ENCODE data around the gene ASPN. TPM values are rescaled to one million over a fixed set of nuclear protein-coding genes. Genes with fewer than 3 reads are reported as not detected.

Gene ASPN
- total and polyA plus RNA-seq, 2 of the 13 experiments (the other 11 are each of a cell fraction or from before 2014, with no cell fraction given) = not detected

DNA sequence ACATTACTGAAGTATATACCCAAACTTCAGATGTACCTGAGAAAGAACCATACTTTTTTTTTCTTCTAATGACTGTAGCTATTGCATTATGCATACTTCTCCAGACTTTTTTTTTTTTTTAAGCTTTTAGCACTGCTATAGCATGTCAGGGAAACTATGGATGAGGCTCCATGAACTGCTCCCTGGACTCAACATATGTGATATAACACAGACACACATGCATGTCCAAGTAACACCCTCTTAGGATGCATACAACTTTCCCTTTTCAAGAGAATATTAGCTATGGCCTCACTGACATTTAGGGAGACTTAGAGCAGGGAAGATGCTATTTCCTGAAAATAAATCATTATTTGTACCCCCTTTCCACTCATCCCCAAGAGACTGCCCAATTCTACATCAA lies 499 bp upstream of the ASPN start (continued):
- TF ChIP-seq, protein P1, sequence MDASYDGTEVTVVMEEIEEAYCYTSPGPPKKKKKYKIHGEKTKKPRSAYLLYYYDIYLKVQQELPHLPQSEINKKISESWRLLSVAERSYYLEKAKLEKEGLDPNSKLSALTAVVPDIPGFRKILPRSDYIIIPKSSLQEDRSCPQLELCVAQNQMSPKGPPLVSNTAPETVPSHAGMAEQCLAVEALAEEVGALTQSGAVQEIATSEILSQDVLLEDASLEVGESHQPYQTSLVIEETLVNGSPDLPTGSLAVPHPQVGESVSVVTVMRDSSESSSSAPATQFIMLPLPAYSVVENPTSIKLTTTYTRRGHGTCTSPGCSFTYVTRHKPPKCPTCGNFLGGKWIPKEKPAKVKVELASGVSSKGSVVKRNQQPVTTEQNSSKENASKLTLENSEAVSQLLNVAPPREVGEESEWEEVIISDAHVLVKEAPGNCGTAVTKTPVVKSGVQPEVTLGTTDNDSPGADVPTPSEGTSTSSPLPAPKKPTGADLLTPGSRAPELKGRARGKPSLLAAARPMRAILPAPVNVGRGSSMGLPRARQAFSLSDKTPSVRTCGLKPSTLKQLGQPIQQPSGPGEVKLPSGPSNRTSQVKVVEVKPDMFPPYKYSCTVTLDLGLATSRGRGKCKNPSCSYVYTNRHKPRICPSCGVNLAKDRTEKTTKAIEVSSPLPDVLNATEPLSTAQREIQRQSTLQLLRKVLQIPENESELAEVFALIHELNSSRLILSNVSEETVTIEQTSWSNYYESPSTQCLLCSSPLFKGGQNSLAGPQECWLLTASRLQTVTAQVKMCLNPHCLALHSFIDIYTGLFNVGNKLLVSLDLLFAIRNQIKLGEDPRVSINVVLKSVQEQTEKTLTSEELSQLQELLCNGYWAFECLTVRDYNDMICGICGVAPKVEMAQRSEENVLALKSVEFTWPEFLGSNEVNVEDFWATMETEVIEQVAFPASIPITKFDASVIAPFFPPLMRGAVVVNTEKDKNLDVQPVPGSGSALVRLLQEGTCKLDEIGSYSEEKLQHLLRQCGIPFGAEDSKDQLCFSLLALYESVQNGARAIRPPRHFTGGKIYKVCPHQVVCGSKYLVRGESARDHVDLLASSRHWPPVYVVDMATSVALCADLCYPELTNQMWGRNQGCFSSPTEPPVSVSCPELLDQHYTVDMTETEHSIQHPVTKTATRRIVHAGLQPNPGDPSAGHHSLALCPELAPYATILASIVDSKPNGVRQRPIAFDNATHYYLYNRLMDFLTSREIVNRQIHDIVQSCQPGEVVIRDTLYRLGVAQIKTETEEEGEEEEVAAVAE (CRISPR knock-in tag; IDR thresholded peaks at IDR 0.05; ENCODE audit: borderline replicate concordance) = no peak
- TF ChIP-seq, protein P2, sequence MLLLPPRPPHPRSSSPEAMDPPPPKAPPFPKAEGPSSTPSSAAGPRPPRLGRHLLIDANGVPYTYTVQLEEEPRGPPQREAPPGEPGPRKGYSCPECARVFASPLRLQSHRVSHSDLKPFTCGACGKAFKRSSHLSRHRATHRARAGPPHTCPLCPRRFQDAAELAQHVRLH (CRISPR knock-in tag; IDR thresholded peaks at IDR 0.05; ENCODE audit: borderline replicate concordance, low read depth) = no peak
- no peak for TF ChIP-seq TGIF2 (CRISPR knock-in tag; IDR thresholded peaks at IDR 0.05)

DNA sequence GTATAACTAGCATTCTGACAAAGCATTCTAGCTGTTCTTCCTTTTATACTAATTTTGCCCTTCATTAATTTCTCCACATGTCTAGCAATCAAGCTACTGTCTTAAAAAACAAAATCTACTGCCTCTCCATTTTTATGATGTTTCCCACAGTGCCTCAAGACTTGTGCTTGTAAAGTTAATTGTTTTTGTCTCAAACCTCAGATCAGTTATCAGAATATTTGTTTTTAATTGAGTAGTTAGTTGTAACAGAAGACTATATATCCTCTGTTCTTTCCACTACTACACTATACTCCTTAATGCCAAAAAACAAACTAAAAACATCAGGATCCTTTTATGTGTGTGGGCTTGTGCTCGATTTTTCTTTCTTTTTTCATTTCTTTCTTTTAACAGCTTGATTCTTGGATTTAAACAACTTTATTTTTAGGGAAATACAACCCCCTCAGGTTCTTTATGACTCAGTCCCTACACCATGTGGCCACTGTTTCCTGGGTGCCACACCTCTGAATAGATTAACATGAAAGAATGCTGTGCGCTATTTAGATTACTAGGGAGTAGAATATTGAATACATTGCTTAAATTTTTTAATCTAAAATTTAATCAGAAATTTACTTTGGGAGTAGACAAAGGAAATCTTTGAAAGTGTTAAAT lies 1.2 kb downstream of the ASPN start:
- 56% methylated on average over 2 of the region's 2 CpGs for WGBS (ENCODE audit: low lambda C conversion rate)
- H3K9ac ChIP-seq (ENCODE audit: insufficient read depth, low read depth, low read length) = no peak overlapping the region
- H3K4me3 ChIP-seq (replicated peaks in 1 of 3; ENCODE audit: insufficient read depth in 1 of 3, low read depth in 2 of 3, low read length in 3 of 3) = no peak overlapping the region
- in situ Hi-C loops (cut with HindIII; ENCODE audit: extremely low pct_ligation_motif_present, low pct_unique_long_range_greater_than_20kb) = no loop called here
- H3K36me3 ChIP-seq (replicated peaks in 1 of 2; ENCODE audit: control insufficient read depth in 1 of 2, insufficient read depth in 2 of 2, low read length in 2 of 2) = no peaks in the 10 kb centered on the region
- no TSS peak for BruUV-seq (replicated peaks)
- no peaks in the 10 kb centered on the region for H4K20me1 ChIP-seq (ENCODE audit: insufficient read depth, low read length)
- ChIA-PET POLR2A (no interaction called here), CTCF (ENCODE audit: low intra/inter-chr PET ratio, low total read pairs) (no interaction called here)
- intact Hi-C loops (cut with micrococcal nuclease; ENCODE audit: unreplicated experiment) = no loop called here
- TF ChIP-seq ZSCAN20 (CRISPR knock-in tag; IDR thresholded peaks at IDR 0.05; ENCODE audit: borderline replicate concordance) (no peak), MYC (CRISPR knock-in tag; IDR thresholded peaks at IDR 0.05; ENCODE audit: borderline replicate concordance) (no peak)
- H2AFZ ChIP-seq (ENCODE audit: low read length) = no peak overlapping the region
- FAIRE-seq = no peak
- no peak for ATAC-seq
- H3K27ac ChIP-seq (ENCODE audit: extremely low read length, insufficient read depth, low read length) = no peak overlapping the region
- no peak for DNase-seq (ENCODE audit: low spot score)
- H3K79me2 ChIP-seq (ENCODE audit: insufficient read depth, low read length) = no peaks in the 10 kb centered on the region
- peaks cover 13% of the 10 kb centered on the region for H3K4me1 ChIP-seq (ENCODE audit: insufficient read depth, low read length)
- H3K9me3 ChIP-seq (ENCODE audit: low read length) = no peaks in the 10 kb centered on the region
- no peaks in the 10 kb centered on the region for H3K27me3 ChIP-seq (ENCODE audit: control insufficient read depth in 1 of 2, insufficient read depth in 2 of 2, low read length in 2 of 2)
- no peak overlapping the region for H3K4me2 ChIP-seq (ENCODE audit: low read depth, low read length)

Measured in HepG2 (cell line).